DMS53 treated with DMSO at 0.1 percent for 48 hours (cell line): ENCODE data around the gene LRRC15.

Experiments
- DNase-seq: peaks from one replicate; lab custom pipeline; 2025; ENCODE audit not compliant: unreplicated experiment; lab: John Stamatoyannopoulos, UW

The LRRC15 gene

GRCh38 chr3:194336601-194337355, 32.8 kb downstream of the LRRC15 start:
- no peak for DNase-seq

- DNase-seq: no peak
Observed at GRCh38 chr3:194333981-194334320, 35.6 kb downstream of the LRRC15 start.

GRCh38 chr3:194333212-194333980, 36.1 kb downstream of the LRRC15 start:
- DNase-seq: no peak

- DNase-seq: no peak
Observed at GRCh38 chr3:194332858-194333211, 36.7 kb downstream of the LRRC15 start.

GRCh38 chr3:194330579-194330978, 39.0 kb downstream of the LRRC15 start:
- DNase-seq: no peak

GRCh38 chr3:194330160-194330559, 39.4 kb downstream of the LRRC15 start:
- no peak for DNase-seq

- no peak for DNase-seq
Observed at GRCh38 chr3:194329583-194329965, 40.0 kb downstream of the LRRC15 start.

GRCh38 chr3:194328942-194329582, 40.5 kb downstream of the LRRC15 start:
- DNase-seq: no peak

- DNase-seq: no peak
Observed at GRCh38 chr3:194328053-194328657, 41.4 kb downstream of the LRRC15 start.

- no peak for DNase-seq
Observed at GRCh38 chr3:194327218-194328052, 42.1 kb downstream of the LRRC15 start.

GRCh38 chr3:194326968-194327217, 42.6 kb downstream of the LRRC15 start:
- no peak for DNase-seq

- no peak for DNase-seq
Observed at GRCh38 chr3:194326192-194326967, 43.2 kb downstream of the LRRC15 start.

- no peak for DNase-seq
Observed at GRCh38 chr3:194325424-194326153, 44.0 kb downstream of the LRRC15 start.

GRCh38 chr3:194324823-194325327, 44.7 kb downstream of the LRRC15 start:
- no peak for DNase-seq

GRCh38 chr3:194323785-194324735, 45.5 kb downstream of the LRRC15 start:
- DNase-seq: no peak

GRCh38 chr3:194322678-194323211, 46.8 kb downstream of the LRRC15 start:
- no peak for DNase-seq

GRCh38 chr3:194321693-194322640, 47.6 kb downstream of the LRRC15 start:
- DNase-seq: peak; percentile 77
